ENCODE measurements around the gene RTTN.

Gene RTTN

GRCh38 chr18:70072678-70073077 lies 132.8 kb downstream of the RTTN start:
- Histone ChIP-seq H3K4me3 (ENCODE audit: low read length) (no peak overlapping the region), H3K9ac (ENCODE audit: low read length) (no peak overlapping the region), H3K27me3 (ENCODE audit: control insufficient read depth, insufficient read depth, low read length) (no peaks in the 10 kb centered on the region), H3K27ac (ENCODE audit: low read length) (no peak overlapping the region), H3K4me1 (ENCODE audit: control insufficient read depth, low read depth, low read length) (no peaks in the 10 kb centered on the region), H3K36me3 (ENCODE audit: control insufficient read depth, low read depth, low read length) (no peaks in the 10 kb centered on the region), H3K9me3 (ENCODE audit: control insufficient read depth, low read depth, low read length) (no peaks in the 10 kb centered on the region)

- Histone ChIP-seq H3K27me3 (ENCODE audit: control insufficient read depth, insufficient read depth, low read length) (no peaks in the 10 kb centered on the region), H3K36me3 (ENCODE audit: control insufficient read depth, low read depth, low read length) (no peaks in the 10 kb centered on the region)
Measured at GRCh38 chr18:70069965-70070364, 135.5 kb downstream of the RTTN start.

GRCh38 chr18:70069382-70069781 lies 136.1 kb downstream of the RTTN start:
- Histone ChIP-seq H3K27me3 (ENCODE audit: control insufficient read depth, insufficient read depth, low read length) (no peaks in the 10 kb centered on the region), H3K36me3 (ENCODE audit: control insufficient read depth, low read depth, low read length) (no peaks in the 10 kb centered on the region), H3K4me3 (ENCODE audit: low read length) (no peak overlapping the region), H3K9ac (ENCODE audit: low read length) (no peak overlapping the region), H3K27ac (ENCODE audit: low read length) (no peak overlapping the region), H3K4me1 (ENCODE audit: control insufficient read depth, low read depth, low read length) (no peaks in the 10 kb centered on the region), H3K9me3 (ENCODE audit: control insufficient read depth, low read depth, low read length) (no peaks in the 10 kb centered on the region)

More at GRCh38 chr18:70069965-70070364, 135.5 kb downstream of the RTTN start:
- Histone ChIP-seq H3K4me1 (ENCODE audit: control insufficient read depth, low read depth, low read length) (no peaks in the 10 kb centered on the region), H3K9ac (ENCODE audit: low read length) (no peak overlapping the region), H3K27ac (ENCODE audit: low read length) (no peak overlapping the region), H3K9me3 (ENCODE audit: control insufficient read depth, low read depth, low read length) (no peaks in the 10 kb centered on the region), H3K4me3 (ENCODE audit: low read length) (no peak overlapping the region)

GRCh38 chr18:70068981-70069380 lies 136.5 kb downstream of the RTTN start:
- no peaks in the 10 kb centered on the region for H3K36me3 ChIP-seq (ENCODE audit: control insufficient read depth, low read depth, low read length)
- H3K4me1 ChIP-seq (ENCODE audit: control insufficient read depth, low read depth, low read length) = no peaks in the 10 kb centered on the region
- H3K4me3 ChIP-seq (ENCODE audit: low read length) = no peak overlapping the region
- H3K9me3 ChIP-seq (ENCODE audit: control insufficient read depth, low read depth, low read length) = no peaks in the 10 kb centered on the region
- no peaks in the 10 kb centered on the region for H3K27me3 ChIP-seq (ENCODE audit: control insufficient read depth, insufficient read depth, low read length)
- H3K27ac ChIP-seq (ENCODE audit: low read length) = no peak overlapping the region
- no peak overlapping the region for H3K9ac ChIP-seq (ENCODE audit: low read length)

- Histone ChIP-seq H3K36me3 (ENCODE audit: control insufficient read depth, low read depth, low read length) (peaks cover 9% of the 10 kb centered on the region), H3K4me1 (ENCODE audit: control insufficient read depth, low read depth, low read length) (no peaks in the 10 kb centered on the region), H3K9me3 (ENCODE audit: control insufficient read depth, low read depth, low read length) (no peaks in the 10 kb centered on the region), H3K27me3 (ENCODE audit: control insufficient read depth, insufficient read depth, low read length) (no peaks in the 10 kb centered on the region), H3K27ac (ENCODE audit: low read length) (no peak overlapping the region), H3K4me3 (ENCODE audit: low read length) (no peak overlapping the region), H3K9ac (ENCODE audit: low read length) (no peak overlapping the region)
Measured at GRCh38 chr18:70059684-70060083, 145.8 kb downstream of the RTTN start.

- H3K27me3 ChIP-seq (ENCODE audit: control insufficient read depth, insufficient read depth, low read length) = no peaks in the 10 kb centered on the region
- H3K9ac ChIP-seq (ENCODE audit: low read length) = no peak overlapping the region
- H3K4me1 ChIP-seq (ENCODE audit: control insufficient read depth, low read depth, low read length) = no peaks in the 10 kb centered on the region
- H3K27ac ChIP-seq (ENCODE audit: low read length) = no peak overlapping the region
- H3K9me3 ChIP-seq (ENCODE audit: control insufficient read depth, low read depth, low read length) = no peaks in the 10 kb centered on the region
- H3K4me3 ChIP-seq (ENCODE audit: low read length) = no peak overlapping the region
- peaks cover 11% of the 10 kb centered on the region for H3K36me3 ChIP-seq (ENCODE audit: control insufficient read depth, low read depth, low read length)
Measured at GRCh38 chr18:70058916-70059315, 146.6 kb downstream of the RTTN start.

- peaks cover 2% of the 10 kb centered on the region for H3K36me3 ChIP-seq (ENCODE audit: control insufficient read depth, low read depth, low read length)
- no peak overlapping the region for H3K9ac ChIP-seq (ENCODE audit: low read length)
- no peaks in the 10 kb centered on the region for H3K27me3 ChIP-seq (ENCODE audit: control insufficient read depth, insufficient read depth, low read length)
- no peaks in the 10 kb centered on the region for H3K9me3 ChIP-seq (ENCODE audit: control insufficient read depth, low read depth, low read length)
- H3K4me1 ChIP-seq (ENCODE audit: control insufficient read depth, low read depth, low read length) = no peaks in the 10 kb centered on the region
- no peak overlapping the region for H3K27ac ChIP-seq (ENCODE audit: low read length)
- H3K4me3 ChIP-seq (ENCODE audit: low read length) = no peak overlapping the region
Measured at GRCh38 chr18:70047931-70048603, 157.4 kb downstream of the RTTN start.

- Histone ChIP-seq H3K9ac (ENCODE audit: low read length) (no peak overlapping the region), H3K9me3 (ENCODE audit: control insufficient read depth, low read depth, low read length) (no peaks in the 10 kb centered on the region), H3K27me3 (ENCODE audit: control insufficient read depth, insufficient read depth, low read length) (no peaks in the 10 kb centered on the region), H3K4me3 (ENCODE audit: low read length) (no peak overlapping the region), H3K36me3 (ENCODE audit: control insufficient read depth, low read depth, low read length) (no peaks in the 10 kb centered on the region), H3K4me1 (ENCODE audit: control insufficient read depth, low read depth, low read length) (no peaks in the 10 kb centered on the region), H3K27ac (ENCODE audit: low read length) (no peak overlapping the region)
Measured at GRCh38 chr18:70046796-70047195, 158.7 kb downstream of the RTTN start.

GRCh38 chr18:70046207-70046606 lies 159.3 kb downstream of the RTTN start:
- H3K4me3 ChIP-seq (ENCODE audit: low read length) = no peak overlapping the region
- no peaks in the 10 kb centered on the region for H3K36me3 ChIP-seq (ENCODE audit: control insufficient read depth, low read depth, low read length)
- no peaks in the 10 kb centered on the region for H3K27me3 ChIP-seq (ENCODE audit: control insufficient read depth, insufficient read depth, low read length)
- no peak overlapping the region for H3K9ac ChIP-seq (ENCODE audit: low read length)
- no peaks in the 10 kb centered on the region for H3K9me3 ChIP-seq (ENCODE audit: control insufficient read depth, low read depth, low read length)
- no peak overlapping the region for H3K27ac ChIP-seq (ENCODE audit: low read length)
- H3K4me1 ChIP-seq (ENCODE audit: control insufficient read depth, low read depth, low read length) = no peaks in the 10 kb centered on the region

GRCh38 chr18:70044632-70045031 lies 160.9 kb downstream of the RTTN start:
- Histone ChIP-seq H3K9ac (ENCODE audit: low read length) (no peak overlapping the region), H3K4me1 (ENCODE audit: control insufficient read depth, low read depth, low read length) (no peaks in the 10 kb centered on the region), H3K36me3 (ENCODE audit: control insufficient read depth, low read depth, low read length) (no peaks in the 10 kb centered on the region), H3K27me3 (ENCODE audit: control insufficient read depth, insufficient read depth, low read length) (no peaks in the 10 kb centered on the region), H3K4me3 (ENCODE audit: low read length) (no peak overlapping the region), H3K9me3 (ENCODE audit: control insufficient read depth, low read depth, low read length) (no peaks in the 10 kb centered on the region), H3K27ac (ENCODE audit: low read length) (no peak overlapping the region)

- Histone ChIP-seq H3K4me3 (ENCODE audit: low read length) (no peak overlapping the region), H3K9ac (ENCODE audit: low read length) (no peak overlapping the region), H3K27ac (ENCODE audit: low read length) (no peak overlapping the region), H3K27me3 (ENCODE audit: control insufficient read depth, insufficient read depth, low read length) (no peaks in the 10 kb centered on the region), H3K4me1 (ENCODE audit: control insufficient read depth, low read depth, low read length) (no peaks in the 10 kb centered on the region), H3K36me3 (ENCODE audit: control insufficient read depth, low read depth, low read length) (no peaks in the 10 kb centered on the region), H3K9me3 (ENCODE audit: control insufficient read depth, low read depth, low read length) (no peaks in the 10 kb centered on the region)
Measured at GRCh38 chr18:70041459-70042050, 163.9 kb downstream of the RTTN start.

GRCh38 chr18:70039186-70039585 lies 166.3 kb downstream of the RTTN start:
- no peak overlapping the region for H3K9ac ChIP-seq (ENCODE audit: low read length)
- H3K27me3 ChIP-seq (ENCODE audit: control insufficient read depth, insufficient read depth, low read length) = no peaks in the 10 kb centered on the region
- H3K36me3 ChIP-seq (ENCODE audit: control insufficient read depth, low read depth, low read length) = no peaks in the 10 kb centered on the region
- no peaks in the 10 kb centered on the region for H3K4me1 ChIP-seq (ENCODE audit: control insufficient read depth, low read depth, low read length)
- H3K27ac ChIP-seq (ENCODE audit: low read length) = no peak overlapping the region
- H3K4me3 ChIP-seq (ENCODE audit: low read length) = no peak overlapping the region
- no peaks in the 10 kb centered on the region for H3K9me3 ChIP-seq (ENCODE audit: control insufficient read depth, low read depth, low read length)

Data from iPS-18a (cell line).